HepG2 (cell line): ENCODE results near the gene FRMD6. TPM values are rescaled to one million over a fixed set of nuclear protein-coding genes. Genes with fewer than 3 reads are reported as not detected.

Experiments used
- CSRNP2 ChIP-seq: sonication (generic); formaldehyde crosslinking; conservative IDR thresholded peaks from 2 replicates; pipeline ENCODE4 v1.8.0; 2022; ENCODE audit warnings: low read depth, missing genetic modification reagents
- ZKSCAN8 ChIP-seq: IDR thresholded peaks from 2 replicates; pipeline ENCODE4 v1.6.1; 2016; ENCODE audit warnings: borderline replicate concordance, missing genetic modification reagents, missing compliant biosample characterization
- ZNF101 ChIP-seq: sonication (generic); formaldehyde crosslinking; IDR thresholded peaks from 2 replicates; pipeline ENCODE4 v1.4.0; 2020; ENCODE audit warnings: mild to moderate bottlenecking, low read depth, missing genetic modification reagents, borderline replicate concordance
- polyA plus RNA-seq, 8 experiments: library from polyadenylated mRNA; depleted of rRNA in 3 of 8; stranded (reverse) in 7 of 8; unstranded in 1 of 8; fragments of >200 nt; fragmentation: Illumina TruSeq in 4 of 8; extraction: Trizol in 4 of 8; gene quantifications; 2 replicates each; pipeline versions ENCODE4 v1.2.1 to v1.2.3, GENCODE V29; 2011 to 2016; ENCODE audit warnings: low read depth in 4 of 8, missing spikeins in 1 of 8, mixed read lengths in 1 of 8; ENCODE audit not compliant: insufficient read depth in 1 of 8
- total RNA-seq, 5 experiments: library from RNA; depleted of rRNA; stranded (reverse); fragments of >200 nt; fragmentation: Illumina TruSeq; extraction: Trizol; gene quantifications; 2 replicates each; pipeline ENCODE4 v1.2.3, GENCODE V29; 2016; ENCODE audit warnings: low read depth in 1 of 5
- TF ChIP-seq, protein P1 (sequence below): sonication (generic); formaldehyde crosslinking; IDR thresholded peaks from 2 replicates; pipeline ENCODE4 v1.4.0; 2020; ENCODE audit warnings: mild to moderate bottlenecking, missing genetic modification reagents

FRMD6 gene
- total and polyA plus RNA-seq, 2 of the 13 experiments (the other 11 are each of a cell fraction or from before 2014, with no cell fraction given) = 2.4 to 5.4 TPM

DNA sequence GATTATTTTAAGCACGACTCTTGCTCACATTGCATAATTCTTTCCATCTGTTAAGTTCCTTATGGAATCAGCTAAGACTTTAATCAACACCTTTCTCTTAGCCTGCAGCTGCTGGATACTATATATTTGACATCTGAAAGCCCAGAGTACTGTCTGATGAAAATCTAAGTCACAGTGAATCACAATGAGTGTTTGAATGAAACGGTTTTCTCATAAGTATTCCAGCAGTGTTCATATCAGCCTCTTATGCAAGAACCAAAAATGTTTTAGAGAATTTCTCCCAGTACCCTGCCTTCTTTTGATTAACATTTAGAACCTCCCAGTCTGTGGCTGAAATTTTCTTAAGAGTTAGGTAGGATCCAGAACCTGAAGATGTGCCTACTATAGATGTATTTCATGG lies 55.6 kb downstream of the FRMD6 start (continued):
- TF ChIP-seq ZKSCAN8 (CRISPR knock-in tag) (no peak), ZNF101 (CRISPR knock-in tag) (no peak), CSRNP2 (CRISPR knock-in tag) (no peak)
- TF ChIP-seq, protein P1, sequence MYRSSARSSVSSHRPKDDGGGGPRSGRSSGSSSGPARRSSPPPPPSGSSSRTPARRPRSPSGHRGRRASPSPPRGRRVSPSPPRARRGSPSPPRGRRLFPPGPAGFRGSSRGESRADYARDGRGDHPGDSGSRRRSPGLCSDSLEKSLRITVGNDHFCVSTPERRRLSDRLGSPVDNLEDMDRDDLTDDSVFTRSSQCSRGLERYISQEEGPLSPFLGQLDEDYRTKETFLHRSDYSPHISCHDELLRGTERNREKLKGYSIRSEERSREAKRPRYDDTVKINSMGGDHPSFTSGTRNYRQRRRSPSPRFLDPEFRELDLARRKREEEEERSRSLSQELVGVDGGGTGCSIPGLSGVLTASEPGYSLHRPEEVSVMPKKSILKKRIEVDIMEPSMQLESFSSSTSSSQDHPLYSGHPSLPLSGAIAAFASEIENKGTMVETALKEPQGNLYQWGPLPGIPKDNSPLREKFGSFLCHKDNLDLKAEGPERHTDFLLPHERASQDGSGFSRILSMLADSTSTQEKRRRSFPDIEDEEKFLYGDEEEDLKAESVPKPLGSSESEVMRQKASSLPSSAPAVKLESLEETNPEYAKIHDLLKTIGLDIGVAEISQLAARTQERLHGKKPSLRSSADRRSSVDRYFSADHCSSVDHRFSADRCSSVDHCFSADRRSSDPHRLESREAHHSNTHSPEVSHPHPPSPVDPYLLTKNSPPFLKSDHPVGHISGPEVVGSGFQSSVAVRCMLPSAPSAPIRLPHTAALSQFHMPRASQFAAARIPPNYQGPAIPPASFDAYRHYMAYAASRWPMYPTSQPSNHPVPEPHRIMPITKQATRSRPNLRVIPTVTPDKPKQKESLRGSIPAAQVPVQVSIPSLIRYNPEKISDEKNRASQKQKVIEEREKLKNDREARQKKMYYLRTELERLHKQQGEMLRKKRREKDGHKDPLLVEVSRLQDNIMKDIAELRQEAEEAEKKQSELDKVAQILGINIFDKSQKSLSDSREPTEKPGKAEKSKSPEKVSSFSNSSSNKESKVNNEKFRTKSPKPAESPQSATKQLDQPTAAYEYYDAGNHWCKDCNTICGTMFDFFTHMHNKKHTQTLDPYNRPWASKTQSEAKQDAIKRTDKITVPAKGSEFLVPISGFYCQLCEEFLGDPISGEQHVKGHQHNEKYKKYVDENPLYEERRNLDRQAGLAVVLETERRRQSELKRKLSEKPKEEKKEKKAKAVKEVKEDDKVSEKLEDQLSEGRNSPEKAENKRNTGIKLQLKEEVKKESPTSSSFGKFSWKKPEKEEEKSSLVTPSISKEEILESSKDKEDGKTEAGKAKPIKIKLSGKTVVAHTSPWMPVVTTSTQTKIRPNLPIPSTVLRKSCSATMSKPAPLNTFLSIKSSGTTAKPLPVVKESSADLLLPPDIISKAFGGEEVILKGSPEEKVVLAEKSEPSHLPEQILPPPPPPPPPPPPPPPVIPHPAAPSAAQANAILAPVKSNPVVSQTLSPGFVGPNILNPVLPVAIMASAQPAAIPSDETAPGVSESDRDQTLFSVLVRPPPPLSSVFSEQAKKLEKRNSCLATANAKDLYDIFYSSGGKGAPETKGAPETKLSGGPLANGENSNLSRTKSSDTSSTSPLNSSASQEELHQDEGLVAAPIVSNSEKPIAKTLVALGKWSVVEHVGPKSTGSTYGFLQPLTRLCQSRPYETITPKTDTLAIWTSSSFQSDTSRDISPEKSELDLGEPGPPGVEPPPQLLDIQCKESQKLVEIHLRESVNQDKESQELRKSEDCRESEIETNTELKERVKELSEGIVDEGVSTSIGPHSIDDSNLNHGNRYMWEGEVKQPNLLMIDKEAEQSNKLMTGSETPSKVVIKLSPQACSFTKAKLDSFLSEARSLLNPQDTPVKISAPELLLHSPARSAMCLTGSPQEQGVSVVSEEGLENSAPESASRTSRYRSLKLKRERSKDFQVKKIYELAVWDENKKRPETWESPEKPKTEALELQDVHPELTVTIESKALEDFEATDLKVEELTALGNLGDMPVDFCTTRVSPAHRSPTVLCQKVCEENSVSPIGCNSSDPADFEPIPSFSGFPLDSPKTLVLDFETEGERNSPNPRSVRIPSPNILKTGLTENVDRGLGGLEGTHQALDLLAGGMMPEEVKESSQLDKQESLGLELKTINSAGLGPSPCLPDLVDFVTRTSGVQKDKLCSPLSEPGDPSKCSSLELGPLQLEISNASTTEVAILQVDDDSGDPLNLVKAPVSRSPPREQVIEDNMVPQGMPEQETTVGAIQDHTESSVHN (CRISPR knock-in tag) = no peak
